Measurements from ENCODE around the gene PIBF1. TPM values are rescaled to one million over a fixed set of nuclear protein-coding genes. Genes with fewer than 3 reads are reported as not detected.
A peak's percentile ranks its signal among the peaks of the same experiment; 100 is the strongest.

The PIBF1 gene
- total and polyA plus RNA-seq, 2 of the 4 experiments (the other 2 are of a cell fraction), result 5.1 to 13.3 TPM

GRCh38 chr13:73058736-73059459, 277.0 kb downstream of the PIBF1 start, which contains the start of gene KLF5 (continued):
- TF ChIP-seq RCOR1 (IDR thresholded peaks at IDR 0.05; ENCODE audit: insufficient replicate concordance, low read length), result no peak
- TF ChIP-seq POLR2A (IDR thresholded peaks at IDR 0.05; ENCODE audit: low read depth, low read length), result peak; percentile 80
- no peak for TF ChIP-seq RAD21 (IDR thresholded peaks at IDR 0.05; ENCODE audit: low read length)

GRCh38 chr13:73059460-73060250, 277.7 kb downstream of the PIBF1 start:
- Histone ChIP-seq H3K27ac (ENCODE audit: insufficient read depth, low read length) (peak overlapping the region; percentile 70), H3K27me3 (ENCODE audit: control insufficient read depth, insufficient read depth, low read length) (no peaks in the 10 kb centered on the region), H3K56ac (ENCODE audit: extremely low read depth, insufficient read depth, low read length) (peak overlapping the region; percentile 59; the same call in 1 of the 2 replicates), H3K4me2 (ENCODE audit: low read depth, low read length) (peak overlapping the region; percentile 97), H2AFZ (replicated peaks; ENCODE audit: low read length, poor library complexity) (peak overlapping the region; percentile 93), H3K18ac (ENCODE audit: low read depth, low read length) (peak overlapping the region; percentile 76), H2BK120ac (ENCODE audit: low read depth, low read length) (peak overlapping the region; percentile 73), H3K36me3 (ENCODE audit: control insufficient read depth, insufficient read depth, low read length) (peaks cover 5% of the 10 kb centered on the region), H3K9me1 (ENCODE audit: insufficient read depth, low read length) (0 out of 2 replicates have a peak, but pooled peaks cover 2% of the 10 kb centered on the region), H3K9ac (ENCODE audit: low read depth, low read length) (peak overlapping the region; percentile 52), H4K5ac (ENCODE audit: low read depth, low read length) (peak overlapping the region; percentile 41; the same call in 1 of the 2 replicates), H4K91ac (ENCODE audit: insufficient read depth, low read depth, low read length) (peak overlapping the region; percentile 43), H3K14ac (replicated peaks; ENCODE audit: low read depth, low read length) (peak overlapping the region; percentile 90; the same call in 1 of the 2 replicates), H2BK5ac (ENCODE audit: low read depth, low read length, poor library complexity, severe bottlenecking) (peak overlapping the region; percentile 76), H3K4me1 (ENCODE audit: control insufficient read depth, insufficient read depth, low read length) (peaks cover 5% of the 10 kb centered on the region), H3K79me1 (ENCODE audit: low read depth in 1 of 2, low read length in 2 of 2) (peaks cover 15 to 24% of the 10 kb centered on the region in 2 experiments), H3K4me3 (ENCODE audit: insufficient read depth, low read depth, low read length) (peak overlapping the region; percentile 91), H4K8ac (ENCODE audit: low read depth in 2 of 2, low read length in 2 of 2) (peak overlapping the region in 1 of 2 experiments; percentile 53; a peak in 1 of 4 replicates), H4K20me1 (ENCODE audit: insufficient read depth, low read length) (no peaks in the 10 kb centered on the region), H3K23ac (ENCODE audit: low read depth, low read length) (peak overlapping the region; percentile 85), H2BK20ac (ENCODE audit: low read depth, low read length) (no peak overlapping the region), H2BK15ac (ENCODE audit: low read depth, low read length) (peak overlapping the region; percentile 45; the same call in 1 of the 3 replicates), H3K4ac (ENCODE audit: low read depth, low read length) (peak overlapping the region; percentile 61), H3K9me3 (ENCODE audit: control insufficient read depth, insufficient read depth, low read length) (no peaks in the 10 kb centered on the region), H2AK5ac (ENCODE audit: low read depth, low read length) (no peak overlapping the region), H2AK9ac (replicated peaks; ENCODE audit: low read depth, low read length, poor library complexity) (peak overlapping the region; percentile 76)
- ChIA-PET POLR2A (ENCODE audit: unreplicated experiment) (interaction anchor here (0.6 kb wide), 1 partner anchor 22 kb away, joined by 3 read pairs; no protein-coding TSS in a partner anchor), CTCF (interaction anchor here (0.6 to 1.0 kb wide), 5 partner anchors 9 to 1776 kb away, joined by 3 to 4 read pairs (median 3); no protein-coding TSS in a partner anchor)
- ATAC-seq (ENCODE audit: low read depth) (peak; percentile 22), DNase-seq (peak; percentile 10)
- intact Hi-C loops (cut with micrococcal nuclease) (loop anchor here (1.0 to 10.0 kb wide), 4 partner anchors 78 to 649 kb away; no protein-coding TSS in a partner anchor), dilution Hi-C loops (cut with HindIII; ENCODE audit: low sequenced_read_pairs, unreplicated experiment) (no loop called here), in situ Hi-C loops (cut with MboI; ENCODE audit: low sequenced_read_pairs) (no loop called here)
- TF ChIP-seq CTCF (conservative IDR thresholded peaks at IDR 0.05; ENCODE audit: low read depth, low read length) (peak; percentile 28; the same call in 1 of the 2 replicates), BHLHE40 (IDR thresholded peaks at IDR 0.05; ENCODE audit: low read depth, low read length) (no peak), RAD21 (IDR thresholded peaks at IDR 0.05; ENCODE audit: low read length) (peak; percentile 28; the same call in 1 of the 2 replicates)
- 2% methylated on average over 12 of the region's 68 CpGs; no CpG with 5 or more reads in 1 of the 2 experiments for WGBS, 2 experiments (ENCODE audit: extremely low coverage in 2 of 2, insufficient read length in 1 of 2)
- BruUV-seq (replicated peaks), result no TSS peak

Data from IMR-90 (cell line).